ENCODE measurements around the gene HIC2.
"Not testable (repeated sequence)": the region's sequence is repeated elsewhere in the genome, so short reads cannot be mapped to it uniquely, and the experiment has no call there.

GRCh38 chr22:21492271-21492670, 75.1 kb downstream of the HIC2 start:
- not testable (repeated sequence) for TF ChIP-seq SP1 (CRISPR knock-in tag; IDR thresholded peaks at IDR 0.05); ARHGAP35 (IDR thresholded peaks at IDR 0.05; ENCODE audit: partially characterized antibody); SMC3 (conservative IDR thresholded peaks at IDR 0.05; ENCODE audit: insufficient read depth, low read depth, low read length); EHMT2 (IDR thresholded peaks at IDR 0.05); SRSF9 (IDR thresholded peaks at IDR 0.05; ENCODE audit: borderline replicate concordance, low read depth, low read length); ZEB2 (IDR thresholded peaks at IDR 0.05); HDAC6 (IDR thresholded peaks at IDR 0.05; ENCODE audit: low read depth, low read length); ZSCAN29 (IDR thresholded peaks at IDR 0.05); CHD1 (IDR thresholded peaks at IDR 0.05; ENCODE audit: low read length); HNRNPUL1 (IDR thresholded peaks at IDR 0.05; ENCODE audit: low read length); ZNF76 (CRISPR knock-in tag; IDR thresholded peaks at IDR 0.05; ENCODE audit: borderline replicate concordance)
- TF ChIP-seq, protein P1, sequence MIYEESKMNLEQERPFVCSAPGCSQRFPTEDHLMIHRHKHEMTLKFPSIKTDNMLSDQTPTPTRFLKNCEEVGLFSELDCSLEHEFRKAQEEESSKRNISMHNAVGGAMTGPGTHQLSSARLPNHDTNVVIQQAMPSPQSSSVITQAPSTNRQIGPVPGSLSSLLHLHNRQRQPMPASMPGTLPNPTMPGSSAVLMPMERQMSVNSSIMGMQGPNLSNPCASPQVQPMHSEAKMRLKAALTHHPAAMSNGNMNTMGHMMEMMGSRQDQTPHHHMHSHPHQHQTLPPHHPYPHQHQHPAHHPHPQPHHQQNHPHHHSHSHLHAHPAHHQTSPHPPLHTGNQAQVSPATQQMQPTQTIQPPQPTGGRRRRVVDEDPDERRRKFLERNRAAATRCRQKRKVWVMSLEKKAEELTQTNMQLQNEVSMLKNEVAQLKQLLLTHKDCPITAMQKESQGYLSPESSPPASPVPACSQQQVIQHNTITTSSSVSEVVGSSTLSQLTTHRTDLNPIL (CRISPR knock-in tag; IDR thresholded peaks at IDR 0.05) = not testable (repeated sequence)
- TF ChIP-seq, protein P2, sequence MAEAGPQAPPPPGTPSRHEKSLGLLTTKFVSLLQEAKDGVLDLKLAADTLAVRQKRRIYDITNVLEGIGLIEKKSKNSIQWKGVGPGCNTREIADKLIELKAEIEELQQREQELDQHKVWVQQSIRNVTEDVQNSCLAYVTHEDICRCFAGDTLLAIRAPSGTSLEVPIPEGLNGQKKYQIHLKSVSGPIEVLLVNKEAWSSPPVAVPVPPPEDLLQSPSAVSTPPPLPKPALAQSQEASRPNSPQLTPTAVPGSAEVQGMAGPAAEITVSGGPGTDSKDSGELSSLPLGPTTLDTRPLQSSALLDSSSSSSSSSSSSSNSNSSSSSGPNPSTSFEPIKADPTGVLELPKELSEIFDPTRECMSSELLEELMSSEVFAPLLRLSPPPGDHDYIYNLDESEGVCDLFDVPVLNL (CRISPR knock-in tag; IDR thresholded peaks at IDR 0.05; ENCODE audit: low read depth) = not testable (repeated sequence)
- TF ChIP-seq, protein P3, sequence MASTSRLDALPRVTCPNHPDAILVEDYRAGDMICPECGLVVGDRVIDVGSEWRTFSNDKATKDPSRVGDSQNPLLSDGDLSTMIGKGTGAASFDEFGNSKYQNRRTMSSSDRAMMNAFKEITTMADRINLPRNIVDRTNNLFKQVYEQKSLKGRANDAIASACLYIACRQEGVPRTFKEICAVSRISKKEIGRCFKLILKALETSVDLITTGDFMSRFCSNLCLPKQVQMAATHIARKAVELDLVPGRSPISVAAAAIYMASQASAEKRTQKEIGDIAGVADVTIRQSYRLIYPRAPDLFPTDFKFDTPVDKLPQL (IDR thresholded peaks at IDR 0.05; ENCODE audit: extremely low read depth, insufficient read length) = not testable (repeated sequence)

All from K562 (cell line).